ENCODE measurements around the gene S100A13.

GRCh38 chr1:153588482-153588881 is 38.8 kb downstream of the S100A13 start:
- TF ChIP-seq POLR2A (IDR thresholded peaks at IDR 0.05) (no peak), POLR2AphosphoS5 (IDR thresholded peaks at IDR 0.05) (no peak)
- TF ChIP-seq, protein P1, sequence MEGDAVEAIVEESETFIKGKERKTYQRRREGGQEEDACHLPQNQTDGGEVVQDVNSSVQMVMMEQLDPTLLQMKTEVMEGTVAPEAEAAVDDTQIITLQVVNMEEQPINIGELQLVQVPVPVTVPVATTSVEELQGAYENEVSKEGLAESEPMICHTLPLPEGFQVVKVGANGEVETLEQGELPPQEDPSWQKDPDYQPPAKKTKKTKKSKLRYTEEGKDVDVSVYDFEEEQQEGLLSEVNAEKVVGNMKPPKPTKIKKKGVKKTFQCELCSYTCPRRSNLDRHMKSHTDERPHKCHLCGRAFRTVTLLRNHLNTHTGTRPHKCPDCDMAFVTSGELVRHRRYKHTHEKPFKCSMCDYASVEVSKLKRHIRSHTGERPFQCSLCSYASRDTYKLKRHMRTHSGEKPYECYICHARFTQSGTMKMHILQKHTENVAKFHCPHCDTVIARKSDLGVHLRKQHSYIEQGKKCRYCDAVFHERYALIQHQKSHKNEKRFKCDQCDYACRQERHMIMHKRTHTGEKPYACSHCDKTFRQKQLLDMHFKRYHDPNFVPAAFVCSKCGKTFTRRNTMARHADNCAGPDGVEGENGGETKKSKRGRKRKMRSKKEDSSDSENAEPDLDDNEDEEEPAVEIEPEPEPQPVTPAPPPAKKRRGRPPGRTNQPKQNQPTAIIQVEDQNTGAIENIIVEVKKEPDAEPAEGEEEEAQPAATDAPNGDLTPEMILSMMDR (IDR thresholded peaks at IDR 0.05) = no peak
